ENCODE results near the gene NLE1. TPM values are rescaled to one million over a fixed set of nuclear protein-coding genes. Genes with fewer than 3 reads are reported as not detected.

The NLE1 gene
- total RNA-seq, 1 donor from 2014 or later, result 16.7 TPM

- H3K27ac Mint-ChIP-seq (ENCODE audit: unreplicated experiment), result no peak overlapping the region
- no peaks in the 10 kb centered on the region for H3K36me3 Mint-ChIP-seq (ENCODE audit: low read depth, unreplicated experiment)
- peaks cover 3% of the 10 kb centered on the region for H3K27me3 Mint-ChIP-seq (ENCODE audit: unreplicated experiment)
- TF ChIP-seq, protein P1, sequence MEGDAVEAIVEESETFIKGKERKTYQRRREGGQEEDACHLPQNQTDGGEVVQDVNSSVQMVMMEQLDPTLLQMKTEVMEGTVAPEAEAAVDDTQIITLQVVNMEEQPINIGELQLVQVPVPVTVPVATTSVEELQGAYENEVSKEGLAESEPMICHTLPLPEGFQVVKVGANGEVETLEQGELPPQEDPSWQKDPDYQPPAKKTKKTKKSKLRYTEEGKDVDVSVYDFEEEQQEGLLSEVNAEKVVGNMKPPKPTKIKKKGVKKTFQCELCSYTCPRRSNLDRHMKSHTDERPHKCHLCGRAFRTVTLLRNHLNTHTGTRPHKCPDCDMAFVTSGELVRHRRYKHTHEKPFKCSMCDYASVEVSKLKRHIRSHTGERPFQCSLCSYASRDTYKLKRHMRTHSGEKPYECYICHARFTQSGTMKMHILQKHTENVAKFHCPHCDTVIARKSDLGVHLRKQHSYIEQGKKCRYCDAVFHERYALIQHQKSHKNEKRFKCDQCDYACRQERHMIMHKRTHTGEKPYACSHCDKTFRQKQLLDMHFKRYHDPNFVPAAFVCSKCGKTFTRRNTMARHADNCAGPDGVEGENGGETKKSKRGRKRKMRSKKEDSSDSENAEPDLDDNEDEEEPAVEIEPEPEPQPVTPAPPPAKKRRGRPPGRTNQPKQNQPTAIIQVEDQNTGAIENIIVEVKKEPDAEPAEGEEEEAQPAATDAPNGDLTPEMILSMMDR (IDR thresholded peaks at IDR 0.05; ENCODE audit: unreplicated experiment), result no peak
- no peak overlapping the region for H3K4me3 Mint-ChIP-seq (ENCODE audit: unreplicated experiment)
- H3K9me3 Mint-ChIP-seq (ENCODE audit: unreplicated experiment), result no peaks in the 10 kb centered on the region
- peak; percentile 35 for DNase-seq (ENCODE audit: low spot score)
- H3K4me1 Mint-ChIP-seq (ENCODE audit: unreplicated experiment), result peaks cover 22% of the 10 kb centered on the region
Observed at GRCh38 chr17:35148144-35148543, 6.0 kb upstream of the NLE1 start.

DNA sequence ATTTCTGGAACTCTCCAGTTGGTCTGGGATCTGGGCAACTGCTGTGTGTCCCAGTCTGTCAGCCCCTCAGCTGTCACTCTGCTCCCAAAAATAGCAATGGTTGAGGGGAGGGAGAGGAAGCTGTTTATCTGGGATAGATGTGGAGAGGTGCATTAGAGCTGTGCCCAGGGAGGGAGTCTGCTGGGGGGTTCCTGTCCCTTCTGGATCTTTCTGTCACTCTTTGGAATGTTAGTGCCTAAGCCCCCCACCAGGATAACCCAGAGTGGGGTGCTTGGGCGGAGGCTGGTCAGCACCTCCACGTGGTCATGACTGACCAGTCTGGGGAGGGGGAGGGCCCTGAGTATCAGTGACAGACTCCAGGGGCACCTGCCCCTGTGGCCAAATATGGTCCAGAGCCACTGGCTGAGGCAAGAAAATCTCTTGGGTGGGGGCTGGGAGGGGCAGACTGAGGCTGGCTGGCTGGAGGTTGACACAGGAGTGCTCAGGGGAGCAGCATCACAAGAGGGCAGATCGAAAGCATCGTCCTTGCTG, 5.3 kb upstream of the NLE1 start, which contains the start of gene UNC45B:
UNC45B (plus strand) TSS at position 443 of the 531 bp plus-strand sequence. CDS start 447 bp downstream, outside the sequence.
- H3K36me3 Mint-ChIP-seq (ENCODE audit: low read depth, unreplicated experiment), result no peaks in the 10 kb centered on the region
- H3K4me1 Mint-ChIP-seq (ENCODE audit: unreplicated experiment), result peaks cover 22% of the 10 kb centered on the region
- no peak within 1 kb of the TSS for H3K27ac Mint-ChIP-seq (ENCODE audit: unreplicated experiment)
- DNase-seq (ENCODE audit: low spot score), result no peak
- H3K27me3 Mint-ChIP-seq (ENCODE audit: unreplicated experiment), result peaks cover 3% of the 10 kb centered on the region
- TF ChIP-seq, protein P1 (IDR thresholded peaks at IDR 0.05; ENCODE audit: unreplicated experiment), result no peak
- H3K4me3 Mint-ChIP-seq (ENCODE audit: unreplicated experiment), result no peak within 1 kb of the TSS
- H3K9me3 Mint-ChIP-seq (ENCODE audit: unreplicated experiment), result no peaks in the 10 kb centered on the region

DNA sequence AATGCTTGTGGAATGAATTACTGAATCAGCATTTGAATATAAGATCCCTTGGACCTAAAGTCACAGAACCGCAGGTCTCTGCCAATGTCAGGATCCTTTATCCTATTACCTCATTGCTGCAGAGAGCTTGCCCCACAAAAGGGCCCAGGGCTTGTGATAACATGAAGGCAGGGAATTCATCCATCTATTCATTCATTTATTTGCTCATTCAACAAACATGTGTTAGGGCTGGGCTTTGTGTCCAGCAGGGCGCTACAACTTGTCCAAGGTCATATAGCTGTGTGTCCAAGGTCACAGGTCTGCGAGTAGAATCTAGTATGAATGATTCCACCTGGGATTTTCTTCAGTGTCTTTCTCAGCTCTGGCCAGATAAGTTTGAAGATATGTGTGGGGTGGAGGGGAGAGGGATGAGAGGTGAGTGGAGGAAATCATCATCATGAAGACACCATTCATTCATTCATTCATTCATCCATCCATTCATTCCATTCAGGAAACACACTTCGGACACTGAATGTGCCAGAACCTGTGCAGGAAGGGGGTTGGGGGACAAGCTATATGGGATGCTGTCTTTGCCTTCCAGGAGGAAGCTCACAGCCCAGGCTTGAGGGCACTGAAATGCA, 4.2 kb upstream of the NLE1 start:
- H3K36me3 Mint-ChIP-seq (ENCODE audit: low read depth, unreplicated experiment), result no peaks in the 10 kb centered on the region

DNA sequence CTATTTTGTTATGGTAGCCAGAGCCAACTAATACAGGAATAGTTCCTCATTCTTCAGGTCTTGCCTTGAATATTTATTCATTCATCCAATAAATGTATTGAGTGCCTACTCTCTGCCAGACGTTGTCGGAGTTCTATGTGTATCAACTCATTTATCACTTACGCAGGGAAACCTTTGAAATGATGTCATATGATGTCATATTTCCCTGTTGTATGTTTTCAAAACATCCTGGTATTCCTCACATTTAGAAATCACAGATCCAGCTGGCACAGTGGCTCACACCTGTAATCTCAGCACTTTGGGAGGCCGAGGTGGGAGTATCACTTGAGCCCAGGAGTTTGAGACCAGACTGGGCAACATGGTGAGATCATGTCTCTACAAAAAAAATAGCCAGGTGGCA, 2.7 kb upstream of the NLE1 start:
- H3K9me3 Mint-ChIP-seq (ENCODE audit: unreplicated experiment), result no peaks in the 10 kb centered on the region
- peaks cover 2% of the 10 kb centered on the region for H3K27me3 Mint-ChIP-seq (ENCODE audit: unreplicated experiment)
- H3K4me1 Mint-ChIP-seq (ENCODE audit: unreplicated experiment), result peaks cover 22% of the 10 kb centered on the region
- TF ChIP-seq, protein P1 (IDR thresholded peaks at IDR 0.05; ENCODE audit: unreplicated experiment), result no peak
- H3K4me3 Mint-ChIP-seq (ENCODE audit: unreplicated experiment), result no peak overlapping the region
- no peak overlapping the region for H3K27ac Mint-ChIP-seq (ENCODE audit: unreplicated experiment)
- no peaks in the 10 kb centered on the region for H3K36me3 Mint-ChIP-seq (ENCODE audit: low read depth, unreplicated experiment)
- no peak for DNase-seq (ENCODE audit: low spot score)

More for the DNA sequence above, 4.2 kb upstream of the NLE1 start:
- peaks cover 3% of the 10 kb centered on the region for H3K27me3 Mint-ChIP-seq (ENCODE audit: unreplicated experiment)
- H3K27ac Mint-ChIP-seq (ENCODE audit: unreplicated experiment), result no peak overlapping the region
- DNase-seq (ENCODE audit: low spot score), result no peak
- TF ChIP-seq, protein P1 (IDR thresholded peaks at IDR 0.05; ENCODE audit: unreplicated experiment), result no peak
- no peak overlapping the region for H3K4me3 Mint-ChIP-seq (ENCODE audit: unreplicated experiment)
- H3K9me3 Mint-ChIP-seq (ENCODE audit: unreplicated experiment), result no peaks in the 10 kb centered on the region
- H3K4me1 Mint-ChIP-seq (ENCODE audit: unreplicated experiment), result peaks cover 22% of the 10 kb centered on the region

DNA sequence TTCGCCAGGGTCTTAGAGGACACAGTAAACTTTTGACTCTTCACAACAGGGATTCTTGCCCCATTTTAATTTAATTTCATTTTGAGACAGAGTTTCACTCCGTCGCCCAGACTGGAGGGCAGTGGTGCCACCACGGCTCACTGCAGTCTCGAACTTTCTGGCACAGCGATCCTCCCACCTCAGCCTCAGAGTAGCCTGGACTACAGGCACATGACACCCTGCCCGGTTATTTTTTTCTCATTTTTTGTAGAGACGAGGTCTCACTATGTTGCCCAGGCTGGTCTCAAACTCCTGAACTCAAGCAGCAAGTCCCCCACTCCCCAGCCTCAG, 329 bp upstream of the NLE1 start:
- Mint-ChIP-seq H3K4me3 (ENCODE audit: unreplicated experiment) (peak overlapping the region; percentile 89), H3K27me3 (ENCODE audit: unreplicated experiment) (no peaks in the 10 kb centered on the region), H3K27ac (ENCODE audit: unreplicated experiment) (peak overlapping the region; percentile 67), H3K4me1 (ENCODE audit: unreplicated experiment) (peaks cover 5% of the 10 kb centered on the region), H3K9me3 (ENCODE audit: unreplicated experiment) (no peaks in the 10 kb centered on the region), H3K36me3 (ENCODE audit: low read depth, unreplicated experiment) (no peaks in the 10 kb centered on the region)
- DNase-seq (ENCODE audit: low spot score), result no peak
- TF ChIP-seq, protein P1 (IDR thresholded peaks at IDR 0.05; ENCODE audit: unreplicated experiment), result peak; percentile 40
